ENCODE measurements around the gene CHSY1.
A peak's percentile ranks its signal among the peaks of the same experiment; 100 is the strongest.
"Not testable (repeated sequence)": the region's sequence is repeated elsewhere in the genome, so short reads cannot be mapped to it uniquely, and the experiment has no call there.

Gene CHSY1

GRCh38 chr15:101251830-101252820 is at the start of gene CHSY1:
TSS of gene CHSY1 (minus strand) at chr15:101252048. CDS start at chr15:101251456, 592 bp downstream.
- DNase-seq (ENCODE audit: low read depth): peak; percentile 90

GRCh38 chr15:101296418-101297405 is 44.9 kb upstream of the CHSY1 start:
- DNase-seq (ENCODE audit: low read depth): no peak

- DNase-seq (ENCODE audit: low read depth): no peak
Measured at GRCh38 chr15:101295607-101296161, 43.8 kb upstream of the CHSY1 start.

GRCh38 chr15:101294731-101295606 is 43.1 kb upstream of the CHSY1 start, which contains the start of gene SNRPA1:
TSS of gene SNRPA1 (minus strand) at chr15:101295248. CDS start at chr15:101295178, 70 bp downstream.
- DNase-seq (ENCODE audit: low read depth): peak; percentile 88

GRCh38 chr15:101293122-101293521 is 41.3 kb upstream of the CHSY1 start:
- DNase-seq (ENCODE audit: low read depth): no peak

- DNase-seq (ENCODE audit: low read depth): no peak
Measured at GRCh38 chr15:101288905-101289513, 37.2 kb upstream of the CHSY1 start.

- not testable (repeated sequence) for DNase-seq (ENCODE audit: low read depth)
Measured at GRCh38 chr15:101287342-101287741, 35.5 kb upstream of the CHSY1 start.

GRCh38 chr15:101286471-101287114 is 34.7 kb upstream of the CHSY1 start:
- no peak for DNase-seq (ENCODE audit: low read depth)

- DNase-seq (ENCODE audit: low read depth): no peak
Measured at GRCh38 chr15:101283931-101284330, 32.1 kb upstream of the CHSY1 start.

GRCh38 chr15:101280007-101280406 is 28.2 kb upstream of the CHSY1 start:
- no peak for DNase-seq (ENCODE audit: low read depth)

GRCh38 chr15:101277943-101278564 is 26.2 kb upstream of the CHSY1 start:
- no peak for DNase-seq (ENCODE audit: low read depth)

GRCh38 chr15:101277038-101277822 is 25.4 kb upstream of the CHSY1 start, which contains the start of gene SELENOS:
TSS of gene SELENOS (minus strand) at chr15:101277485. CDS start at chr15:101277417, 68 bp downstream.
- peak; percentile 79 for DNase-seq (ENCODE audit: low read depth)

- DNase-seq (ENCODE audit: low read depth): no peak
Measured at GRCh38 chr15:101276501-101277037, 24.7 kb upstream of the CHSY1 start.

GRCh38 chr15:101275018-101275417 is 23.2 kb upstream of the CHSY1 start:
- DNase-seq (ENCODE audit: low read depth): no peak

GRCh38 chr15:101273534-101273933 is 21.7 kb upstream of the CHSY1 start:
- no peak for DNase-seq (ENCODE audit: low read depth)

GRCh38 chr15:101272584-101272983 is 20.7 kb upstream of the CHSY1 start:
- no peak for DNase-seq (ENCODE audit: low read depth)

GRCh38 chr15:101269479-101270223 is 17.8 kb upstream of the CHSY1 start:
- no peak for DNase-seq (ENCODE audit: low read depth)

Data from GM04504 (cell line).